ENCODE measurements around the gene AMOTL1.
"Not testable (repeated sequence)": the region's sequence is repeated elsewhere in the genome, so short reads cannot be mapped to it uniquely, and the experiment has no call there.

The AMOTL1 gene

DNA sequence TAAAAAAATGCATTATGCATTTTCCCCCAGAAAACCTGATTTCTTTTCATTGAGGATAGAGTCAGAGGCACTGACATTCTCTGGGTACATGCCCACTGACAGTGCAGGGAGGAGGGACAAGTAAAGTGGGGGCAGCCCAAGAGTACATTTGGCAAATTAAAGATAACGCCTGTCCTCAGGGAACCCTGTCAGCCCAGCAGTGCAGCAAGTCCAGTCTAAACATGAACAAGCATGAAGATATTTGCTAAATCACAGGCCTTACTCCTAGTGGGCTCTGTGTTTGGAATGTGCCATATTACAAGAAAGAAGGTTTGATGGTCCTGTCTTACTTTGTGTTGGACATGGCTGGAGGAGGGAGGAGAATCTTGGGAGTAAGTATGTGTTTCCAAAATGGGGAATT lies 37.9 kb downstream of the AMOTL1 start:
- H3K27ac ChIP-seq (ENCODE audit: low read depth, low read length) = no peak overlapping the region

DNA sequence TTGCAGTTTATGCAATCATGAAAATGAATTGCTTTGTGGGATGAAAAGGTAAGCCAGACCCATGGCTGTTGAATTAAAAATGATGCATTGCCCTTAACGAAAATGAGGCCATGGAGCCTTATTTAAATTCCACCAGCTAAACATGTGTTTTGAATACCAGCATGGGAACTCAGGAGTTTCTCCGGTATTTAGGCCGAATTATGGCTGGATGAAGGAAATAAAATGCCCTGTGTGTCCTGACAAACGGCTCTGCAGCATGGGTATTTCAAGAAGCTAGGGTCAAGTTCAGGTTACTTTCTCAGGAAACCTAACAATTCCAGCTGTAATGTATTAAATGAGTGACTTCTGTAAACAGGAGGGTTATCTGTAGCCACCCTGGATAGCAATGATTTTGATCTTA lies 38.3 kb downstream of the AMOTL1 start:
- H3K4me1 ChIP-seq (ENCODE audit: control insufficient read depth, insufficient read depth, low read length, unreplicated experiment) = peaks cover 26% of the 10 kb centered on the region
- peaks cover 59% of the 10 kb centered on the region for H3K79me2 ChIP-seq (ENCODE audit: control insufficient read depth, insufficient read depth, low read length, unreplicated experiment)
- peaks cover 29% of the 10 kb centered on the region for H3K36me3 ChIP-seq (ENCODE audit: insufficient read depth, low read length)
- no peak overlapping the region; the same call in 1 of the 2 replicates for H3K27ac ChIP-seq (ENCODE audit: low read depth, low read length)
- no peaks in the 10 kb centered on the region for H3K27me3 ChIP-seq (ENCODE audit: insufficient read depth, low read length)
- H3K4me3 ChIP-seq (ENCODE audit: low read depth, low read length) = no peak overlapping the region
- H2AFZ ChIP-seq (ENCODE audit: low read length, unreplicated experiment) = no peak overlapping the region

More for the DNA sequence above, 37.9 kb downstream of the AMOTL1 start:
- H3K36me3 ChIP-seq (ENCODE audit: insufficient read depth, low read length) = peaks cover 32% of the 10 kb centered on the region
- H3K4me1 ChIP-seq (ENCODE audit: control insufficient read depth, insufficient read depth, low read length, unreplicated experiment) = peaks cover 26% of the 10 kb centered on the region
- peaks cover 63% of the 10 kb centered on the region for H3K79me2 ChIP-seq (ENCODE audit: control insufficient read depth, insufficient read depth, low read length, unreplicated experiment)
- H2AFZ ChIP-seq (ENCODE audit: low read length, unreplicated experiment) = no peak overlapping the region
- no peaks in the 10 kb centered on the region for H3K27me3 ChIP-seq (ENCODE audit: insufficient read depth, low read length)
- H3K4me3 ChIP-seq (ENCODE audit: low read depth, low read length) = no peak overlapping the region

DNA sequence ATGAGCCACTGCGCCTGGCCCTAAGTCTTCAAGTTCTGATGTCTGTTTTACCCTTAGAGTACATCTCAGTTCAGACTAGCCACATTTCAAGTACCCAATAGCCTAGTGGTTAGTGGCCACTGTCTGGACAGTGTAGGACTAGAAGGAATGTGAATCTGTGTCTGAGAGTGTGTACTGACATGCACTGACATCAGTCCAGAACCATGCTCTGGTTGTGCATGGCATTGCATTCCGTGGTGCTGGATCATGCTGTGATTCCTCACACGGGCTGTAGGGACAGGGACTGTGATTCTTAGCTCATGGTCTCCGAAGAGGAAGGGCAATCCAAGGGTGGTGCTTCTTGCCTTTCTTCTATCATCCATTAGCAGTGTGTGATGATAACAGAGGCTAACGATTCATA lies 41.1 kb downstream of the AMOTL1 start:
- peaks cover 44% of the 10 kb centered on the region for H3K79me2 ChIP-seq (ENCODE audit: control insufficient read depth, insufficient read depth, low read length, unreplicated experiment)
- H3K4me3 ChIP-seq (ENCODE audit: low read depth, low read length) = no peak overlapping the region
- H3K27me3 ChIP-seq (ENCODE audit: insufficient read depth, low read length) = no peaks in the 10 kb centered on the region
- H2AFZ ChIP-seq (ENCODE audit: low read length, unreplicated experiment) = no peak overlapping the region
- peaks cover 18% of the 10 kb centered on the region for H3K4me1 ChIP-seq (ENCODE audit: control insufficient read depth, insufficient read depth, low read length, unreplicated experiment)
- H3K27ac ChIP-seq (ENCODE audit: low read depth, low read length) = no peak overlapping the region
- H3K36me3 ChIP-seq (ENCODE audit: insufficient read depth, low read length) = peaks cover 41% of the 10 kb centered on the region

DNA sequence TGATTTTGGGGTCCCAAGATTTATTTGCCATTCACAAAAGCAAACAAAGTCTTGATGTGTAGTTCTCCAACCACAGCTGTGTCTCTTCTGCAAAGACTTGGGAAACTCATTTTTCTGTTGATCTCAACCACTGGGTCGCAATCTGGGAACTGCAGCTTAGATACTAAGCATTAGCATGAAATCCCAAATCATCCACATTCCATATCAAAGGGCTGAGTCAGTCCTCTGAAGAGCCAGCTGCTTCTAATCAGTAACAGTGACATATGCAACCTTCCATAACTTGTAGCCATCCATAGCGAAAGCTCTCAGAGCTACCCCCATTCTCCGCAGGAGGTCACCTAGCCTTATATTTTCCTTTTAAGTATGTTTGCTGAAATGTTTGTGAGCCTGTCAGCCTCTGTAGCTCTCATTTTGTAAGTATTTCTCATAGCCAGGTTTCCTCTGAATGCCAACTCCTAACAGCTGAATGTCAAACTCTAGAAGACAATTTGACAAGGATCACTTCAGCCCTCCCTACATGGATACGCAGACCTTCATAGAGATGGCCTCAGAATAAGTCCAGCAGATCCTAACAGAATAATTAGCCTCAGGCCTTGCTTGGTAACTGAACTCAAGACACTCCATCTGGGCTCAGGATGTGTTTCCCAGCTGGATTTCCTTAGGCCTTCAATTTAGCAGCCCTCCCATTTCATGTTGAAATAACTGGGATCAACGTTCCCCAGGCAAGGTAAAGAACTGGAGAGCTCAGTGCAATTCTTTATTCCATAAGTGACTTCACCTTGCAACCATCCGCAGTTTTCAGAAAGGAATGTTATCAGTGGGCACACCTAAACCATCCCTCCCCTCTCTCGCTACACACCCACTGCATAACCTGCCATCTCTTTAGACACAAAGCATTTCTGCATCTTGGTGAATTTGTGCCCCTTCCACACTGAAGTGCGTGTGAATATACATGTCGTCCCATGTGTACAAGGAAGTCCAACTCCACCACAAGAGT lies 44.9 kb downstream of the AMOTL1 start:
- not testable (repeated sequence) for H3K27me3 ChIP-seq (ENCODE audit: insufficient read depth, low read length); H3K4me3 ChIP-seq (ENCODE audit: low read depth, low read length); H2AFZ ChIP-seq (ENCODE audit: low read length, unreplicated experiment); H3K4me1 ChIP-seq (ENCODE audit: control insufficient read depth, insufficient read depth, low read length, unreplicated experiment); H3K27ac ChIP-seq (ENCODE audit: low read depth, low read length)
- Histone ChIP-seq H3K79me2 (ENCODE audit: control insufficient read depth, insufficient read depth, low read length, unreplicated experiment) (peaks cover 26% of the 10 kb centered on the region), H3K36me3 (ENCODE audit: insufficient read depth, low read length) (peaks cover 68% of the 10 kb centered on the region)

DNA sequence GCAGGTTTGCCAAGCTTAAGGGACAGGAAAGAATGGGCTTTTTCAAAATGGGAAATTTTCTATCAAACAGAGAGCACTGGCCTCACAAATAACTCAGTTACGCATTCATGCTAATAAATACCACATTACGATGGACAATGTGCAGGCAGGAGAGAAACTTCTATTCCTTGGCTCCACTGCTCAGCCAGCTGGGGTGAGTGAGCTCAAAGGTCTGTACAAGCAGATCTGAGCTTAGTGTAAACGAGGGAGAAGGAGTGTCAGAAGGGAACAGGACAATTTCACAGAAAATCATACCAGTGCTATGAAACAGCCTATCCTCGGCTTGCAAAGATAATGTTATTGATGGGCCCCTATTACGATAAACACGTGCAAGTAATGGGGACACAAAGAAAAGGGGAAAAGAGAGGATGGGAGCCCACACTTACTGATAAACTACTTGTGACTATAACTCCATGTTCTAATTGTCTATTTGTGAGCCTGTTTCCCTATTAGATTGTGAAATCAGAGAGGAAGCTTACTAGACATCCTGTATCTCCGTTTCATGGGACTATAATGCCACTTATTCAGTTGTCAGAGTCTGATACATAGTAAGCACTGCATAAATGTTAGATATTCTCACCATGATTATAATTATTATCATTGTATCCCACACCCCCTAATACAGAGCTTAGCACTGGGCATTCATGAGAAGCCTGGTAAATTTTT lies 46.3 kb downstream of the AMOTL1 start:
- Histone ChIP-seq H3K4me1 (ENCODE audit: control insufficient read depth, insufficient read depth, low read length, unreplicated experiment) (no peaks in the 10 kb centered on the region), H2AFZ (ENCODE audit: low read length, unreplicated experiment) (no peak overlapping the region), H3K27me3 (ENCODE audit: insufficient read depth, low read length) (no peaks in the 10 kb centered on the region), H3K36me3 (ENCODE audit: insufficient read depth, low read length) (peaks cover 75% of the 10 kb centered on the region), H3K4me3 (ENCODE audit: low read depth, low read length) (no peak overlapping the region), H3K27ac (ENCODE audit: low read depth, low read length) (no peak overlapping the region), H3K79me2 (ENCODE audit: control insufficient read depth, insufficient read depth, low read length, unreplicated experiment) (peaks cover 30% of the 10 kb centered on the region)

DNA sequence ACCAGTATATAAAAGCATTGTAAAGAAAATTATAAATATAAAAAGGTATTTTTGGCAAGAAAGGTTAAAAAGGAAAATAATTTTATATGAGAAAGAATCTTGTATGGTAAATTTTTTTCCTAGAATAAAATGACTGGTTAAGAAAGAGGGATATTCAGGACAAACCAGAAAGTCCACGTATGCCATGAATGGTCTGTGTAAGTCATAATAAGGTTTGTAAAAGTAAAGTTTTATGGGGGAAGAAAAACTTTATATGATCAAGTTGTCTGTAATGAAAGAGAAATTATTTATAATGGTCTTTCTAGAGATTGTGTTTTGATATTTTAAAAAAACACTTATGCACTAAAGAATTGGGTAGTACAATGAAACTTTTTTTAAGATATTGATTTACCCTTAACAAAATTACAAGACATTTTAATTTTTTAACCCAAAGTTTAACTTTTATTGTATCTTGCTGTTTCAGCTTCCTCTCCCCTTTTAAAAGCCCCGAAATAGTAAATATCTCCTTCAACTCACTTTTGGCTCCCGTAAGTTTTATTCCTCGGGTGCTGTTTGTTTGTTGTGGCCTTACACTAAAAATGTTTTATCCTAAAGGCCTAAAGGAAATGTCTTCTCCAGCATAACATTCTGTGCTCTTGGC lies 47.7 kb downstream of the AMOTL1 start:
- Histone ChIP-seq H3K4me3 (ENCODE audit: low read depth, low read length) (no peak overlapping the region), H3K27ac (ENCODE audit: low read depth, low read length) (no peak overlapping the region), H3K79me2 (ENCODE audit: control insufficient read depth, insufficient read depth, low read length, unreplicated experiment) (peaks cover 28% of the 10 kb centered on the region), H3K27me3 (ENCODE audit: insufficient read depth, low read length) (no peaks in the 10 kb centered on the region), H3K36me3 (ENCODE audit: insufficient read depth, low read length) (peaks cover 76% of the 10 kb centered on the region), H3K4me1 (ENCODE audit: control insufficient read depth, insufficient read depth, low read length, unreplicated experiment) (no peaks in the 10 kb centered on the region), H2AFZ (ENCODE audit: low read length, unreplicated experiment) (no peak overlapping the region)

DNA sequence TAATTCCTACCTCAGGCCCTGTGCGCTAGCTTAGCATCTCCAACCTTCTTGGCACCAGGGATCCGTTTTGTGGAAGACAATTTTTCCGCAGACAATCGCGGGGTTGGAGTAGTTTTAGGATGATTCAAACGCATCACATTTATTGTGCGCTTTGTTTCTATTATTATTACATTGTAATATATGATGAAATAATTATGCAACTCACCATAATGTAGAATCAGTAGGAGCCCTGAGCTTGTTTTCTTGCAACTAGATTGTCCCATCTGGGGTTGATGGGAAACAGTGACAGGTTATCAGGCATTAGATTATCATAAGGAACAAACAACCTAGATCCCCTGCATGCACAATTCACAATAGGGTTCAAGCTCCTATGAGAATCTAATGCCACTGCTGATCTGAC lies 52.3 kb downstream of the AMOTL1 start:
- Histone ChIP-seq H3K4me3 (ENCODE audit: low read depth, low read length) (no peak overlapping the region), H3K27ac (ENCODE audit: low read depth, low read length) (no peak overlapping the region), H2AFZ (ENCODE audit: low read length, unreplicated experiment) (no peak overlapping the region), H3K4me1 (ENCODE audit: control insufficient read depth, insufficient read depth, low read length, unreplicated experiment) (no peaks in the 10 kb centered on the region), H3K36me3 (ENCODE audit: insufficient read depth, low read length) (peaks cover 64% of the 10 kb centered on the region), H3K79me2 (ENCODE audit: control insufficient read depth, insufficient read depth, low read length, unreplicated experiment) (peaks cover 14% of the 10 kb centered on the region), H3K27me3 (ENCODE audit: insufficient read depth, low read length) (no peaks in the 10 kb centered on the region)

DNA sequence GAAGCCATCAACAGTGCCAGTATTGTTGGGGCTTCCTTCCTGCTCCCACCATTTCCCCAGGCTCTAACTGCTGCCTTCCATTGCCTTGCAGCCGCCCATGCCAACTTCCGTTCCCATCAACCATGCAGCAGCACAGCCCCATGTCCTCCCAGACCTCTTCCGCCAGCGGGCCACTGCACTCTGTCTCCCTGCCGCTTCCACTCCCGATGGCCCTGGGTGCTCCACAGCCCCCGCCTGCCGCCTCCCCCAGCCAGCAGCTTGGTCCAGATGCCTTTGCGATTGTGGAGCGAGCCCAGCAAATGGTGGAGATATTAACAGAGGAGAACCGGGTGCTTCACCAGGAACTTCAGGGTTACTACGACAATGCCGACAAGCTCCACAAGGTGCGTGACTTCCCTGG lies 53.3 kb downstream of the AMOTL1 start:
- Histone ChIP-seq H3K4me1 (ENCODE audit: control insufficient read depth, insufficient read depth, low read length, unreplicated experiment) (no peaks in the 10 kb centered on the region), H3K79me2 (ENCODE audit: control insufficient read depth, insufficient read depth, low read length, unreplicated experiment) (peaks cover 14% of the 10 kb centered on the region), H3K27me3 (ENCODE audit: insufficient read depth, low read length) (no peaks in the 10 kb centered on the region), H2AFZ (ENCODE audit: low read length, unreplicated experiment) (no peak overlapping the region), H3K4me3 (ENCODE audit: low read depth, low read length) (no peak overlapping the region), H3K27ac (ENCODE audit: low read depth, low read length) (no peak overlapping the region), H3K36me3 (ENCODE audit: insufficient read depth, low read length) (peaks cover 61% of the 10 kb centered on the region)

DNA sequence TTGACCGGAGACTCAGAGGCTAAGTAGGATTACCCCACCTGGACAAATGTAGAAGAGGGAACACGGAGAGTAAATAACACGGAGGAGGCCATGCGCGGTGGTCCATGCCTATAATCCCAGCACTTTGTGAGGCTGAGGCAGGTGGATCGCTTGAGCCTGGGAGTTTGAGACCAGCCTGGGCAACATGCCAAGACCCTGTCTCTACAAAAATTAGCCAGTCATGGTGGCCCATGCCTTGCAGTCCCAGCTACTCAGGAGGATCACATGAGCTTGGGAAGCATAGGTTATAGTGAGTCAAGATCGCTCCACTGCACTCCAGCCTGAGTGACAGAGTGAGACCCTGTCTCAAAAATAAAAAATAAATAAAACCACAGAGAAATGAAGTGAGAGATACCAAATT lies 53.9 kb downstream of the AMOTL1 start:
- Histone ChIP-seq H3K4me1 (ENCODE audit: control insufficient read depth, insufficient read depth, low read length, unreplicated experiment) (no peaks in the 10 kb centered on the region), H2AFZ (ENCODE audit: low read length, unreplicated experiment) (no peak overlapping the region), H3K27ac (ENCODE audit: low read depth, low read length) (no peak overlapping the region), H3K4me3 (ENCODE audit: low read depth, low read length) (no peak overlapping the region), H3K27me3 (ENCODE audit: insufficient read depth, low read length) (no peaks in the 10 kb centered on the region), H3K36me3 (ENCODE audit: insufficient read depth, low read length) (peaks cover 63% of the 10 kb centered on the region), H3K79me2 (ENCODE audit: control insufficient read depth, insufficient read depth, low read length, unreplicated experiment) (peaks cover 16% of the 10 kb centered on the region)

DNA sequence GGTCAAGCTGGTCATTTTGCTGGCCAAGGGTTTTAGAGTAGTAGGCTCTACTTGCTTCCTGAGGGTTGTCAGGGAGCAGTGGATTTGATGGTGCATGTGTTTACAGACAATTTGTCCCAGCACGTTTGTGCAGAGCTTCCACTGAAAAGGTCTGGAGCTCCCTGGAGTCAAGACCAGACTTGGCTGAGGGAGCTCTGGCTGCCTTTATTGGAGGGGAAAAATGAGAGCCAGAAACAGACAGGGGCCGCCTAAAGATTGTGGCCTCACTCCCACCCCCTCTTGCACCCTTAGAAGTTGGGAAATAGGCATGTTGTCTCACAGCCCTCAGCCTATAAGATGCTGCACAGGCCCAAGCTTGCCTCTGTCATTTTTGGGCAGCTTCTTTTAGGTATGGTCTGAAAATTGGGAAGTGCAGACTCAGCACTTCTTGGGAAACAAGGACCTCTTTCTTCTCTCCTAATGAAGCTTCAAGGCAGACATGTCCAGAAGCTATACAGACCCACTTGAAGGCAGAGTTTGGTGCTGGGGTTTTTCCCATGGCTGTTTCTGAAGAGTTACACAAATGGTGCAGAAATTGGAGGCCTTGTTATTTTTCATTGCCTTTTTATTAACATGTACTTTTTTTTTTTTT lies 55.1 kb downstream of the AMOTL1 start:
- no peaks in the 10 kb centered on the region for H3K4me1 ChIP-seq (ENCODE audit: control insufficient read depth, insufficient read depth, low read length, unreplicated experiment)
- H3K27ac ChIP-seq (ENCODE audit: low read depth, low read length) = no peak overlapping the region
- no peaks in the 10 kb centered on the region for H3K27me3 ChIP-seq (ENCODE audit: insufficient read depth, low read length)
- peaks cover 10% of the 10 kb centered on the region for H3K79me2 ChIP-seq (ENCODE audit: control insufficient read depth, insufficient read depth, low read length, unreplicated experiment)
- peaks cover 55% of the 10 kb centered on the region for H3K36me3 ChIP-seq (ENCODE audit: insufficient read depth, low read length)
- no peak overlapping the region for H2AFZ ChIP-seq (ENCODE audit: low read length, unreplicated experiment)
- H3K4me3 ChIP-seq (ENCODE audit: low read depth, low read length) = no peak overlapping the region
